ENCODE results near the gene RWDD3. TPM values are rescaled to one million over a fixed set of nuclear protein-coding genes. Genes with fewer than 3 reads are reported as not detected.
A peak's percentile ranks its signal among the peaks of the same experiment; 100 is the strongest.

RWDD3 gene, protein sequence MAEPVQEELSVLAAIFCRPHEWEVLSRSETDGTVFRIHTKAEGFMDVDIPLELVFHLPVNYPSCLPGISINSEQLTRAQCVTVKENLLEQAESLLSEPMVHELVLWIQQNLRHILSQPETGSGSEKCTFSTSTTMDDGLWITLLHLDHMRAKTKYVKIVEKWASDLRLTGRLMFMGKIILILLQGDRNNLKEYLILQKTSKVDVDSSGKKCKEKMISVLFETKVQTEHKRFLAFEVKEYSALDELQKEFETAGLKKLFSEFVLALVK
- 13.8 and 14.3 TPM in 2 replicates for total RNA-seq
- polyA plus RNA-seq = 32.8 and 38.9 TPM in 2 replicates

DNA sequence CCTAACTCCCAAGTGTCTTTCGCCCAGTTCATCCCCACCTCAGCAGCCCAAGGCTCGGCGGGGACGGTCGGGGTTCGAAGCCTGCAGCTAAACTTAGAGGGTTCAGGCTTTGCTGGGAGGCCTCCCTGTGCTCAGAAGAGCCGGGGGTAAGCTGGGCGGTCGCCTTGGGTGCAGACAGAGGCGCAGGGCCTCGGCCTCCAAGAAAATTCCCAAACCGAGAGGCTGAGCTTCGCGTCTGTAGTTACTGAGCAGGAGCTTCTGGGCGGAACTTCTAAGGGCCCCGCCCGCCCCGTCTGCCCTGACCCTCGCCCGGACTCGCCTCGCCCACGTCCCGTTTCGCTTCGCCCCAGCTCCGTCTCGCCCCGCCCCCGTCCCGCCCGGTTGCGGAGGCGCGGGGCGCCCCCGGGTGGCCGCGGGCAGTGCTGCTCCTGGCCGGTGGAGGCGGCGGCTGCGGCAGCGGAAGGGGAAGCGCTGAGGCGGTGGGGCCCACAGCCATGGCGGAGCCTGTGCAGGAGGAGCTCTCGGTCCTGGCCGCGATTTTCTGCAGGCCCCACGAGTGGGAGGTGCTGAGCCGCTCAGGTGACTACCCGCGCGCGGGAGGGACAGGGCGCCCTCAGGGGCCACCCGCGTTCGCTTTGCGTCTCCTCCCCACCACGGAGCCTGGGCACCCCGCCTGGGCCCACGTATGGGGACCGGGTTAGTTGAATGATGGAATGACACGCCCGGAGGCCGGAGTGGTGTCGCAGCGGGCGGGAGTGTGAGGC is at the start of gene RWDD3:
Gene RWDD3, plus strand, starts transcription at position 474 of the 764 bp plus-strand sequence. Its CDS starts 21 bp downstream, at position 495.
- peak within 1 kb of the TSS; percentile 61 for H3K4me3 ChIP-seq
- peak within 1 kb of the TSS; percentile 80 for H3K27ac ChIP-seq
- H3K9me3 ChIP-seq (ENCODE audit: low read depth) = no peaks in the 10 kb centered on the region
- peak; percentile 94 to 96 for DNase-seq (ENCODE audit: low read depth in 1 of 2, low spot score in 1 of 2)
- TF ChIP-seq, protein P1, sequence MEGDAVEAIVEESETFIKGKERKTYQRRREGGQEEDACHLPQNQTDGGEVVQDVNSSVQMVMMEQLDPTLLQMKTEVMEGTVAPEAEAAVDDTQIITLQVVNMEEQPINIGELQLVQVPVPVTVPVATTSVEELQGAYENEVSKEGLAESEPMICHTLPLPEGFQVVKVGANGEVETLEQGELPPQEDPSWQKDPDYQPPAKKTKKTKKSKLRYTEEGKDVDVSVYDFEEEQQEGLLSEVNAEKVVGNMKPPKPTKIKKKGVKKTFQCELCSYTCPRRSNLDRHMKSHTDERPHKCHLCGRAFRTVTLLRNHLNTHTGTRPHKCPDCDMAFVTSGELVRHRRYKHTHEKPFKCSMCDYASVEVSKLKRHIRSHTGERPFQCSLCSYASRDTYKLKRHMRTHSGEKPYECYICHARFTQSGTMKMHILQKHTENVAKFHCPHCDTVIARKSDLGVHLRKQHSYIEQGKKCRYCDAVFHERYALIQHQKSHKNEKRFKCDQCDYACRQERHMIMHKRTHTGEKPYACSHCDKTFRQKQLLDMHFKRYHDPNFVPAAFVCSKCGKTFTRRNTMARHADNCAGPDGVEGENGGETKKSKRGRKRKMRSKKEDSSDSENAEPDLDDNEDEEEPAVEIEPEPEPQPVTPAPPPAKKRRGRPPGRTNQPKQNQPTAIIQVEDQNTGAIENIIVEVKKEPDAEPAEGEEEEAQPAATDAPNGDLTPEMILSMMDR (IDR thresholded peaks at IDR 0.05; ENCODE audit: low read depth, low read length) = peak; percentile 70
- no peaks in the 10 kb centered on the region for H3K36me3 ChIP-seq
- H3K4me1 ChIP-seq (ENCODE audit: low read depth) = peaks cover 19% of the 10 kb centered on the region
- H3K27me3 ChIP-seq = no peaks in the 10 kb centered on the region

DNA sequence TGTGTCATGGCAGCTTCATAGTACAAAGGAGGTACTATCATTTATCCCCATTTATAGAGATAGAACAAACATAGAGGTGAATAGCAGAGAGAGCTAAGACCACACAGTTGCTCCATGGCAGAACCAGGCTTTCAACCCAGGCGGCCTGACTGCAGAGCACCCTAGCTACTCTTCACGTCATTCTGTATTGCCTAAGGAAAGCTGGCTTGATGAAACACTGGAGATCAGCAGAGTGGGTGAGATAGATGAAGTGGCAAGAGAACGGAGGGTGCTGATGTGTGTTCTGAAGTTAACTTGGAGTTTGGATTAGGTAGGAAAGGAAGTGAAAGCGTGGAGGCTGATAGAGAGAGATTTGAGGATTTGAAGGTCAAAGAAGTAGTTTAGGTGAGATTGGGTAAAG is 47.9 kb upstream of the RWDD3 start:
- no peaks in the 10 kb centered on the region for H3K27me3 ChIP-seq
- no peak overlapping the region for H3K27ac ChIP-seq
- H3K9me3 ChIP-seq (ENCODE audit: low read depth) = no peaks in the 10 kb centered on the region
- no peak for DNase-seq (ENCODE audit: low read depth in 1 of 2, low spot score in 1 of 2)
- no peaks in the 10 kb centered on the region for H3K36me3 ChIP-seq
- H3K4me1 ChIP-seq (ENCODE audit: low read depth) = no peaks in the 10 kb centered on the region
- TF ChIP-seq, protein P1 (IDR thresholded peaks at IDR 0.05; ENCODE audit: low read depth, low read length) = no peak
- H3K4me3 ChIP-seq = no peak overlapping the region

DNA sequence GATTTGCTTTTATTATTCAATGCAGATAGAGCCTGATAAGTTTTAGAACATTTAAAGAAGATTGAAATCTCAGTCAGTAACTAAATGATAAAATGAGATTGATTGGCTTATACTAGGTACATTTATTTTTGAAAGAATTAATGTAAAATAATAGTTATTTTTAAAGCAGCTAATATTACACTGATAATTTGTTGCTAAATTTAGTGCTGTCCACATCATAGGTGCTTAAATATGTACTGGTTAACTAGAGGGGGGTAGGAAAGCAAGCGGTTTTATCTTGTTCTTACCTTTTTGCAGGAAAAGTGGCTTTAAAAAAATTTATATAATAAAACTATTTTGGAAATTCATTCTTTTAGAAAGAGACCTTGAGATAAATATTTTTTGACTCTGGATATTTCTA is 40.4 kb upstream of the RWDD3 start:
- H3K27me3 ChIP-seq = no peaks in the 10 kb centered on the region
- H3K27ac ChIP-seq = no peak overlapping the region
- no peaks in the 10 kb centered on the region for H3K9me3 ChIP-seq (ENCODE audit: low read depth)
- DNase-seq (ENCODE audit: low read depth in 1 of 2, low spot score in 1 of 2) = no peak
- peaks cover 39% of the 10 kb centered on the region for H3K4me1 ChIP-seq (ENCODE audit: low read depth)
- H3K36me3 ChIP-seq = no peaks in the 10 kb centered on the region
- no peak overlapping the region for H3K4me3 ChIP-seq
- TF ChIP-seq, protein P1 (IDR thresholded peaks at IDR 0.05; ENCODE audit: low read depth, low read length) = no peak

DNA sequence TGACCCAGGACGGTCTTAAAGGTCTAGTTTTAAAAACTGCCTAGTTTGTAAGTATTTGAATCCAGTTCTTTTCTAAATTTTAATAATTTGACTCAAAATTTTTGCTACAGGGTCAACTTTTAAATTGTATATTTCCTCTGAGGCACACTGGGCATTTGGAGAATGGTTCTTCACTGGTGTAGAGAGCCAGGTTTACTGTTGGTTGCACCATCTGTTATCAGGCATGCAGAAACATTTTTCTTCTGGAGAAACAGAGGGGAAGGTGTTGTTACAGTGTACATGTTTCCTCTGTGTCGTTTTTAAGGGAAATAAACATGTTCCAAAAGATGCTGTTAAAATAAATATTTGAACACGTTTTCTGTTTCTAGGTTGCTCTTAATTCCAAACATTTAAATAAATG is 39.0 kb upstream of the RWDD3 start:
- Histone ChIP-seq H3K27me3 (no peaks in the 10 kb centered on the region), H3K27ac (no peak overlapping the region), H3K4me1 (ENCODE audit: low read depth) (peaks cover 39% of the 10 kb centered on the region), H3K9me3 (ENCODE audit: low read depth) (no peaks in the 10 kb centered on the region), H3K4me3 (no peak overlapping the region), H3K36me3 (no peaks in the 10 kb centered on the region)
- DNase-seq (ENCODE audit: low read depth in 1 of 2, low spot score in 1 of 2) = no peak
- TF ChIP-seq, protein P1 (IDR thresholded peaks at IDR 0.05; ENCODE audit: low read depth, low read length) = no peak

DNA sequence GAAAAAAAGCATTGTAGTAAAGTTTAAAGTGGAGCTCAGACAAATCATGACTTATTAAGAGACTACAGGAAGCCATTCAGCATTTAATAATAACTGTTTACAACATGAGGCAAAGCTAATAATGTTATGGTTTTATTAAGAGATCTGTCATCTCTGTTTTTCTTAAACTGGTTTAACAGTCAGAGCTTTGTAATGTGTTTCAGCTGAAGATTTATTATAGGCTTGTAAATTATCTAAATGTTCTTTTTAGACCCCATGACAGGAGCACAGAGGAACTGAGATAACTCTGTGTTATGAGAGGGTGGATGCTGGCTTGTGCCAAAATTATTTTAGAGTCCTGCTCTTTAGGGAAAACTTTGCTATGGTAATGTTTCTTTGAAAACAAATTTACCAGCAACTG is 38.0 kb upstream of the RWDD3 start:
- DNase-seq (ENCODE audit: low read depth in 1 of 2, low spot score in 1 of 2) = peak in 1 of 2 donors; percentile 5
- Histone ChIP-seq H3K36me3 (no peaks in the 10 kb centered on the region), H3K9me3 (ENCODE audit: low read depth) (no peaks in the 10 kb centered on the region), H3K27me3 (no peaks in the 10 kb centered on the region), H3K27ac (no peak overlapping the region), H3K4me1 (ENCODE audit: low read depth) (peaks cover 39% of the 10 kb centered on the region), H3K4me3 (no peak overlapping the region)
- TF ChIP-seq, protein P1 (IDR thresholded peaks at IDR 0.05; ENCODE audit: low read depth, low read length) = no peak
